Heart right ventricle (tissue), 16 donors: ENCODE results near the gene NHS. TPM values are rescaled to one million over a fixed set of nuclear protein-coding genes. Genes with fewer than 3 reads are reported as not detected.

Source experiments
- ATAC-seq, 8 donors: fragments of 200-7000 bp; cut with Tn5 transposase; one replicate each; pipeline ENCODE4 v1.9.1; 2020; ENCODE audit warnings: mild to moderate bottlenecking in 8 of 8, moderate library complexity in 8 of 8, moderate number of reproducible peaks in 1 of 8
- DNase-seq, 2 donors: peaks; one replicate each; pipeline ENCODE4 v3.0.0-alpha.2; 2020
- H3K27ac ChIP-seq, 10 donors: fragments of 200-600 bp; sonication (generic) in 2 of 10; one replicate each; pipeline versions ENCODE4 v1.5.0 to v1.8.0; 2020 to 2022; ENCODE audit warnings: mild to moderate bottlenecking in 3 of 10
- H3K27me3 ChIP-seq, 7 donors: fragments of 200-600 bp; one replicate each; pipeline ENCODE4 v1.8.0; 2021 to 2022; ENCODE audit warnings: mild to moderate bottlenecking in 2 of 7
- H3K36me3 ChIP-seq, 9 donors: fragments of 200-600 bp; sonication (generic) in 1 of 9; one replicate each; pipeline versions ENCODE4 v1.5.0 to v1.8.0; 2020 to 2022; ENCODE audit warnings: mild to moderate bottlenecking in 2 of 9
- H3K4me1 ChIP-seq, 9 donors: fragments of 200-600 bp; sonication (generic) in 1 of 9; one replicate each; pipeline versions ENCODE4 v1.5.0 to v1.8.0; 2020 to 2022; ENCODE audit warnings: mild to moderate bottlenecking in 4 of 9
- H3K4me3 ChIP-seq, 10 donors: fragments of 200-600 bp; sonication (generic) in 2 of 10; one replicate each; pipeline versions ENCODE4 v1.5.0 to v1.8.0; 2020 to 2022; ENCODE audit warnings: mild to moderate bottlenecking in 7 of 10, moderate library complexity in 2 of 10
- H3K9me3 ChIP-seq, 11 donors: fragments of 200-600 bp in 10 of 11; sonication (generic) in 2 of 11; one replicate each; pipeline versions ENCODE4 v1.5.0 to v1.8.0; 2013 to 2022; ENCODE audit warnings: mild to moderate bottlenecking in 2 of 11, control low read depth in 1 of 11, moderate library complexity in 1 of 11
- WGBS, 2 donors: extraction: QIAGEN DNeasy Blood & Tissue Kit; methylation state at CpG; one replicate each; pipeline ENCODE4 v1.1.7; 2013; ENCODE audit warnings: inconsistent platforms in 1 of 2; 5-methylcytosine and 5-hydroxymethylcytosine counted together
- intact Hi-C, 10 donors: fragments of 100-400 bp; cut with DNase I; formaldehyde crosslinking; loops; one replicate each; pipeline versions ENCODE4 v1.11.1 to v1.14.2; 2022
- polyA plus RNA-seq, 2 donors: library from polyadenylated mRNA; stranded (reverse); fragments of 200-250 nt; gene quantifications; one replicate each; pipeline ENCODE4 v1.2.3, GENCODE V29; 2013
- total RNA-seq, 10 donors: library from RNA; stranded (reverse); fragmentation: NEBNext Ultra II Directional in 3 of 10; extraction: Animal tissue kit (Norgen Biotek cat#: 25700) in 3 of 10; gene quantifications; one replicate each; pipeline versions ENCODE4 v1.2.1 to v1.2.4, GENCODE V29; 2021 to 2023
- TF ChIP-seq, protein P1 (sequence below), 9 donors: fragments of 200-600 bp; sonication (generic) in 2 of 9; IDR thresholded peaks; one replicate each; pipeline versions ENCODE4 v1.5.0 to v1.8.0; 2021 to 2022; ENCODE audit warnings: antibody characterized with exemption in 9 of 9, mild to moderate bottlenecking in 5 of 9, moderate library complexity in 1 of 9
- donor health status: Arrhythmogenic right ventricular cardiomyopathy.
- donor health status: ischemic (EF 13 %, LVEDD 7.1; RV severe dilation, severe dysfunction).
- donor health status: healthy with polysubstance abuse.
- donor health status: DM: no; HTN: yes; CAD: no.
- donor health status: DM: no; HTN: no; CAD: no.
- donor health status: ischemic (EF 25% LVEDD 6.9; RV normal size, moderate dysfunction).
- donor health status: ischemic (EF 25% LVEDD 5.7; RV mildly dilated, moderate dysfunction).
- donor health status: healthy.
- donor health status: DM: yes; HTN: yes; CAD: no.
- donor health status: Ischemic cardiomyopathy.
- donor health status: ischemic (EF 35%, LVEDD 5.7; RV mildly dilated, moderate dysfunction).
- donor health status: nonischemic (EF 11% LVEDD 7.7; RV severe dilation, severe dysfunction).
- donor health status: DM: yes; HTN: yes; CAD: no.
- donor health status: PGD.
- donor health status: ischemic (EF 29% LVEDD 5.4; RV normal size, mild dysfunction).
- donor health status: nonischemic (EF 23%, LVEDD 6.1; RV moderate dilation, normal function).

NHS gene
- total and polyA plus RNA-seq, 12 donors: 0.20 to 2.7 (median 1.2) TPM

DNA sequence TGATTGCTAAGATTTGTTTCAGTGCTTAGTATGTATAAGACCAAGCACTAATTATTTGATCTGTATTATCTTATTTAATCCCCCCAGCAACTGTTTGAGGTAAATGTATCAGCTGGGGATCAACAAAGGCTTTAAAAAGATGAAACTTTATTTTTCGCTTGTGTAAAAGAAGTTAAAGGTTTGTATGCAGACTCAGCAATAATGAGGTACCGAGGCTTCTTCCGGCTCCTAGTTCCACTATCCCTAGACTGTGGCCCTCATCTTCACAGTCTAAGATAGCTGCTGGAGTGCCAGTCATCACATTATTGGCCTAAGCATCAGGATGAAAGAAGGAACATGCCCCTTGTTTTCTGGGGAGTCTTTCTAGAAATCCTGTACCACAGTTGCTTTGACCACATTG lies 256.6 kb downstream of the NHS start:
- Histone ChIP-seq H3K27me3 (peaks cover 0 to 36% (median 0%) of the 10 kb centered on the region in 7 donors), H3K36me3 (no peaks in the 10 kb centered on the region), H3K4me3 (no peak overlapping the region), H3K4me1 (peaks cover 0 to 9% (median 0%) of the 10 kb centered on the region in 9 donors), H3K27ac (no peak overlapping the region), H3K9me3 (no peaks in the 10 kb centered on the region)
- intact Hi-C loops: no loop called here
- ATAC-seq (no peak), DNase-seq (no peak)
- TF ChIP-seq, protein P1, sequence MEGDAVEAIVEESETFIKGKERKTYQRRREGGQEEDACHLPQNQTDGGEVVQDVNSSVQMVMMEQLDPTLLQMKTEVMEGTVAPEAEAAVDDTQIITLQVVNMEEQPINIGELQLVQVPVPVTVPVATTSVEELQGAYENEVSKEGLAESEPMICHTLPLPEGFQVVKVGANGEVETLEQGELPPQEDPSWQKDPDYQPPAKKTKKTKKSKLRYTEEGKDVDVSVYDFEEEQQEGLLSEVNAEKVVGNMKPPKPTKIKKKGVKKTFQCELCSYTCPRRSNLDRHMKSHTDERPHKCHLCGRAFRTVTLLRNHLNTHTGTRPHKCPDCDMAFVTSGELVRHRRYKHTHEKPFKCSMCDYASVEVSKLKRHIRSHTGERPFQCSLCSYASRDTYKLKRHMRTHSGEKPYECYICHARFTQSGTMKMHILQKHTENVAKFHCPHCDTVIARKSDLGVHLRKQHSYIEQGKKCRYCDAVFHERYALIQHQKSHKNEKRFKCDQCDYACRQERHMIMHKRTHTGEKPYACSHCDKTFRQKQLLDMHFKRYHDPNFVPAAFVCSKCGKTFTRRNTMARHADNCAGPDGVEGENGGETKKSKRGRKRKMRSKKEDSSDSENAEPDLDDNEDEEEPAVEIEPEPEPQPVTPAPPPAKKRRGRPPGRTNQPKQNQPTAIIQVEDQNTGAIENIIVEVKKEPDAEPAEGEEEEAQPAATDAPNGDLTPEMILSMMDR (IDR thresholded peaks at IDR 0.05): no peak
- 98 to 99% methylated on average over 3 of the region's 3 CpGs for WGBS, 2 donors

DNA sequence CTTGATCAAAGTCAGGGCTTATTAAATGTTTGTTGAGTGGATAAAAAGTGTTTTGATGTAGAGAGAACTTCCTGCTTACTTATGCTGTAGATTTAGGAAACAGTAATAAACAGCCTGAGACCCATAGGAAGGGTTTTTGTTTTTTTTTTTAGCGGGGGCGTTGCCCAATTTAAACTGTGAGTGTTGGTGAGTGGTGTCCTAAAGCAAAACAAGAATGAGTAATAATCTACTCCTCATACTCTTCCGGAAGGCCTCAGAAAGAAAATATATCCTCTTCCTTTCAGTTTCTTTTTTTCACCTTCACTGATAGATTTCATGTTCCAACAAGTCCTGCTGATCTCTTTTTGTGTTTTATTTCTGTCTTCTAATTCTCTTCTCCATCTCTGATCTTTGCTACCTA lies 257.9 kb downstream of the NHS start:
- DNase-seq: no peak
- Histone ChIP-seq H3K9me3 (no peaks in the 10 kb centered on the region), H3K27me3 (peaks cover 0 to 27% (median 0%) of the 10 kb centered on the region in 7 donors), H3K4me3 (peak overlapping the region in 1 of 10 donors; percentile 5), H3K36me3 (no peaks in the 10 kb centered on the region), H3K27ac (peak overlapping the region in 1 of 10 donors; percentile 55), H3K4me1 (peaks cover 0 to 8% (median 0%) of the 10 kb centered on the region in 9 donors)
- 53 to 70% methylated on average over 3 of the region's 3 CpGs for WGBS, 2 donors
- TF ChIP-seq, protein P1 (IDR thresholded peaks at IDR 0.05): no peak
- intact Hi-C loops: loop anchor here in 1 of 10 donors (1.0 kb wide), 1 partner anchor 19 kb away; no protein-coding TSS in a partner anchor
- ATAC-seq: no peak

DNA sequence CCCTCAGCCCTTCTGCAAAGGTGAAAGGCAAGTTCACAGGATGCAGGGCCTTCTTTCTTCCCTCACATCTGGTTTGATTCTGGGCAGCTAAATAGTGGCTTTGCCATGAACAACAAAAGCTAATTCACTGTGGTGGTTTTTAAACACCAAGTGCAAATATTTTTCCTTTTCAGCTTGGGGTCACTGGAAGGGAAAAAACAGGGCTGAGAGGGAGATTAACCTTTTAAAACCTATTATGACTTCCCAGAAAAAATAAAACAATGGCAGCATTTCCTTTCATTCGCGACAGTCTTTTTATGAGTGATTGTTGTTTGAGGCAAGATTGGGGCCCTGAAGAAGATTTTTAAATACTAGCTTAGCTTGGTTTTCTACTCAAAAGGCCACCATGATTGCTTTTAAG lies 258.5 kb downstream of the NHS start:
- WGBS, 2 donors: 53 to 71% methylated on average over 2 of the region's 2 CpGs
- Histone ChIP-seq H3K27ac (peak overlapping the region in 1 of 10 donors; percentile 55), H3K4me1 (peaks cover 0 to 8% (median 0%) of the 10 kb centered on the region in 9 donors), H3K4me3 (peak overlapping the region in 1 of 10 donors; percentile 5), H3K27me3 (peaks cover 0 to 22% (median 0%) of the 10 kb centered on the region in 7 donors), H3K9me3 (no peaks in the 10 kb centered on the region), H3K36me3 (no peaks in the 10 kb centered on the region)
- TF ChIP-seq, protein P1 (IDR thresholded peaks at IDR 0.05): no peak
- intact Hi-C loops: loop anchor here in 1 of 10 donors (1.0 kb wide), 1 partner anchor 19 kb away; no protein-coding TSS in a partner anchor
- DNase-seq (no peak), ATAC-seq (no peak)

DNA sequence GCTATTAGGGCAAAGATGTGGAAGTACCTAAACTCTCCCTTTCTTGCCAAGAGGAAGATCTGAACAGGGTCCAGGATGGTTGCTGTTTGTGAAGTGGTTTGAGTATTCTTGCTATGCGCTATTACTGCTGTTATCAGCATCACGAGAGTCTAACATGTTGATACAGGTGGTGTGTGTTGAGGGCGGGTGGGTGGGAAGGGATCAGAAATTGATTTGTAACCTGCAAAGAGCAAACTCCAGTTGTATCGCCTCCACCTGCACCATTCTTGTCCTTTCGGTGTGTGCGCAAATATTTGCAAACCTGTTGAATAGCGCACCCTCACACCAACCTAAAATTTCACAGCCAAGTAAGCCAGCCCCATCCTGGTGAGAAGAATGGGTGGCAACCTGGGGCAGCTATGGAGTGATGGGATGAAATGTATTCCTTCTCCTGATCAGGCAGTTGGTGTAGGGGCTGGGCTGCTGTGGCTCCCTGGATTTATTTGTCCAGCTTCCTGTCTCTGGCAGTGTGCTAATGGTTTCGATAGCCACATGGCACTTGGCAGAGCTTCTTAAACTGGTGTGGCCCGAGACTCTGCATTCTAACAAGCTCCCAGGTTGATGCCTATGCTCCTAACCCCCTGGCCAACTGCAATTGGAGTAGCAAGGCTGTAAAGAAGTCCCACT lies 259.7 kb downstream of the NHS start:
- Histone ChIP-seq H3K9me3 (no peaks in the 10 kb centered on the region), H3K27me3 (peaks cover 0 to 22% (median 0%) of the 10 kb centered on the region in 7 donors), H3K4me3 (no peak overlapping the region), H3K27ac (no peak overlapping the region), H3K36me3 (no peaks in the 10 kb centered on the region), H3K4me1 (peaks cover 0 to 5% (median 0%) of the 10 kb centered on the region in 9 donors)
- 87 to 93% methylated on average over 9 of the region's 9 CpGs for WGBS, 2 donors
- intact Hi-C loops: no loop called here
- TF ChIP-seq, protein P1 (IDR thresholded peaks at IDR 0.05): no peak
- peak in 1 of 8 donors; percentile 13 for ATAC-seq
- no peak for DNase-seq
